Right atrium auricular region (tissue), 2 donors: ENCODE results near the gene RAD51B. TPM values are rescaled to one million over a fixed set of nuclear protein-coding genes. Genes with fewer than 3 reads are reported as not detected.

Experiments used
- DNase-seq: peaks from one replicate; pipeline ENCODE4 v3.0.0-alpha.2; 2019; ENCODE audit warnings: low spot score
- H3K27ac ChIP-seq, 2 donors: fragments of 200-600 bp; sonication (generic); 1 replicate in 1 of 2; 2 replicates in 1 of 2; pipeline ENCODE4 v1.5.1; 2016 to 2019
- H3K27me3 ChIP-seq, 2 donors: fragments of 200-600 bp; sonication (generic); one replicate each; pipeline versions ENCODE4 v1.5.1 to v1.6.0; 2017 to 2019
- H3K36me3 ChIP-seq: fragments of 200-600 bp; sonication (generic); one replicate; pipeline ENCODE4 v1.5.1; 2016
- H3K4me1 ChIP-seq, 2 donors: fragments of 200-600 bp; sonication (generic); one replicate each; pipeline versions ENCODE4 v1.5.1 to v1.6.0; 2017 to 2019
- H3K4me3 ChIP-seq, 2 donors: fragments of 200-600 bp; sonication (generic); 1 replicate in 1 of 2; 2 replicates in 1 of 2; pipeline ENCODE4 v1.5.1; 2017 to 2019; ENCODE audit warnings: mild to moderate bottlenecking in 1 of 2, moderate library complexity in 1 of 2
- H3K9me3 ChIP-seq, 2 donors: fragments of 200-600 bp; sonication (generic); one replicate each; pipeline ENCODE4 v1.5.1; 2019
- CTCF ChIP-seq, 2 donors: fragments of 200-600 bp; sonication (generic); IDR thresholded peaks; one replicate each; pipeline ENCODE4 v1.5.1; 2019; ENCODE audit warnings: antibody characterized with exemption in 2 of 2
- total RNA-seq, 2 donors: library from RNA; depleted of rRNA; stranded (reverse); fragments of >200 nt; gene quantifications; one replicate each; pipeline ENCODE4 v1.1.0, GENCODE V29; 2016

Gene RAD51B
- total RNA-seq, 2 donors from 2014 or later = 1.2 to 1.5 TPM

- Histone ChIP-seq H3K4me1 (no peaks in the 10 kb centered on the region), H3K9me3 (no peaks in the 10 kb centered on the region), H3K4me3 (no peak overlapping the region), H3K27ac (no peak overlapping the region), H3K36me3 (no peaks in the 10 kb centered on the region), H3K27me3 (no peaks in the 10 kb centered on the region)
- TF ChIP-seq CTCF (IDR thresholded peaks at IDR 0.05) = no peak
- DNase-seq = no peak
Observed at GRCh38 chr14:68417009-68417650, 597.6 kb downstream of the RAD51B start.

DNA sequence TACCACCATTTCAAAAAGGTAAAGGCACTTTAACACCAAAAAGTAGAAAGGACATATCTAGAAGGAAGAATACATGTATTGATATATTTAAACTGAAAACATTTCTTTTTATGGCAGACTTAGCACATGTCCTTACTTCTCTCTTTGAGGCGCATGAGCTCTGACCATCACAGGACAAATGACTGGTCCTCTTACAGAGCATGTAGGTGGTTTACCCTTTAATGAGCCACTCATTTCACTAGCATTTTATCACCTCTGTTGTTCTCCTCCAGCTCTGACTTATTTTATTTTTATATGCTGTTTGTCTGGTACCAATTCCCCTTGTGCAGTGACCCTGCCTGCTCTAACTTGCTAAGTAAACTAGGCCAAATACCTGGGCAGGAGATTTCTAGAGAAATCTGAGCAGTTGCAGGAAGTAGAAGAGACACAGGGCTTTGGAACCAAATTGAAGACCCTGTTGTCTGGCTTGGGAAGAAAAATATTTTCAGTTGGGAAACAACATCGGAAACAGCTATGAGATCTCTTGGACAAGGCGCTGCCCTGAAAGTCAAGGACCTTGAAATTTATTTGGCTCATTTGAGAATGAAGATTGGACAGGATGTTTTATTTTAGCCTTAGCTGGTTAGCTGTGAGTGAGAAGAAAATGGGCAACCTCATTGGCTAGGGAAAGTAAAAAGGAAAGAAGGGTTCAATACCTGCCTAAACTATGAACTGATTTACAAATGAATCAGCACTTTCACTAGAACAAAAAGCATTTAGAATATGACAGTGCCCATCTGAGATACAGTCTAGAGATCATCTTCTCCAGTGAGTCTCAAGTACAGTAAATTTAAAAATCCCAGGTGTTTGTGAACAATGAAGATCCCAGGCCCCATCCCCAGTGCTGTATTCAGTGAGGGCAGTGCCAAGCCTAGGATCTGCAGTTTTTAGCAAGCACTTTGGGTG, 598.9 kb downstream of the RAD51B start:
- no peak for TF ChIP-seq CTCF (IDR thresholded peaks at IDR 0.05)
- Histone ChIP-seq H3K27ac (no peak overlapping the region), H3K4me1 (no peaks in the 10 kb centered on the region), H3K4me3 (no peak overlapping the region), H3K27me3 (no peaks in the 10 kb centered on the region), H3K9me3 (no peaks in the 10 kb centered on the region), H3K36me3 (no peaks in the 10 kb centered on the region)
- DNase-seq = no peak

DNA sequence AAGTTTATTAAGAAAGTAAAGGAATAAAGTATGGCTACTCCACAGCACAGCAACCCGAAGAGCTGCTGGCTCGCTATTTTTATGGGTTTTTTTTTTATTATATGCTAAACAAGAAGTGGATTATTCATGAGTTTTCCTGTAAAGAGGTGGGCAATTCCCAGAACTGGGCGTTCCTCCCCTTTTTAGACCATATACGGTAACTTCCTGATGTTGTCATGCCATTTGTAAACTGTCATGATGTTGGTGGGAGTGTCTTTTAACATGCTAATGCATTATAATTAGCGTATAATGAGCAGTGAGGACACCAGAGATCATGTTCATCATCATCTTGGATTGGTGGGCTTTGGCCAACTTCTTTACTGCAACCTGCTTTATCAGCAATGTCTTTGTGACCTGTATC, 600.8 kb downstream of the RAD51B start:
- no peaks in the 10 kb centered on the region for H3K4me1 ChIP-seq
- no peak for TF ChIP-seq CTCF (IDR thresholded peaks at IDR 0.05)
- H3K27ac ChIP-seq = no peak overlapping the region
- no peaks in the 10 kb centered on the region for H3K9me3 ChIP-seq
- H3K27me3 ChIP-seq = no peaks in the 10 kb centered on the region
- no peaks in the 10 kb centered on the region for H3K36me3 ChIP-seq
- no peak overlapping the region for H3K4me3 ChIP-seq
- DNase-seq = no peak

- H3K4me1 ChIP-seq = no peaks in the 10 kb centered on the region
- no peaks in the 10 kb centered on the region for H3K9me3 ChIP-seq
- H3K27ac ChIP-seq = no peak overlapping the region
- DNase-seq = no peak
- H3K27me3 ChIP-seq = no peaks in the 10 kb centered on the region
- no peaks in the 10 kb centered on the region for H3K36me3 ChIP-seq
- H3K4me3 ChIP-seq = no peak overlapping the region
- no peak for TF ChIP-seq CTCF (IDR thresholded peaks at IDR 0.05)
Observed at GRCh38 chr14:68421116-68421515, 601.5 kb downstream of the RAD51B start.

GRCh38 chr14:68423686-68424085, 604.1 kb downstream of the RAD51B start:
- H3K9me3 ChIP-seq = no peaks in the 10 kb centered on the region
- DNase-seq = no peak
- no peaks in the 10 kb centered on the region for H3K4me1 ChIP-seq
- no peaks in the 10 kb centered on the region for H3K27me3 ChIP-seq
- no peak overlapping the region for H3K4me3 ChIP-seq
- H3K27ac ChIP-seq = no peak overlapping the region
- H3K36me3 ChIP-seq = no peaks in the 10 kb centered on the region
- TF ChIP-seq CTCF (IDR thresholded peaks at IDR 0.05) = no peak
